GM20000 (cell line): ENCODE measurements around the gene TRAPPC12.
"Not testable (repeated sequence)": the region's sequence is repeated elsewhere in the genome, so short reads cannot be mapped to it uniquely, and the experiment has no call there.

Experiments used
- DNase-seq: peaks from one replicate; pipeline ENCODE4 v3.0.0; 2012; ENCODE audit warnings: low spot score
- CTCF ChIP-seq: IDR thresholded peaks from 2 replicates; pipeline ENCODE4 v1.5.1; 2012; ENCODE audit warnings: mild to moderate bottlenecking, control low read depth; ENCODE audit errors: extremely low read depth, missing control alignments

Gene TRAPPC12

GRCh38 chr2:3492951-3493614, 113.6 kb downstream of the TRAPPC12 start:
- no peak for TF ChIP-seq CTCF
- no peak for DNase-seq

- DNase-seq: no peak
- no peak for TF ChIP-seq CTCF
Observed at GRCh38 chr2:3493615-3494007, 114.1 kb downstream of the TRAPPC12 start.

GRCh38 chr2:3494984-3495666, 115.6 kb downstream of the TRAPPC12 start:
- no peak for DNase-seq

GRCh38 chr2:3496708-3497080, 117.2 kb downstream of the TRAPPC12 start:
- DNase-seq: not testable (repeated sequence)

More at GRCh38 chr2:3494984-3495666, 115.6 kb downstream of the TRAPPC12 start:
- TF ChIP-seq CTCF: no peak

GRCh38 chr2:3498783-3499394, 119.4 kb downstream of the TRAPPC12 start:
- TF ChIP-seq CTCF: no peak
- no peak for DNase-seq

- DNase-seq: no peak
Observed at GRCh38 chr2:3500326-3500899, 120.9 kb downstream of the TRAPPC12 start.

GRCh38 chr2:3503046-3503445, 123.6 kb downstream of the TRAPPC12 start:
- TF ChIP-seq CTCF: no peak
- no peak for DNase-seq

More at GRCh38 chr2:3500326-3500899, 120.9 kb downstream of the TRAPPC12 start:
- no peak for TF ChIP-seq CTCF
